ENCODE measurements around the gene POLR2L.

The POLR2L gene

GRCh38 chr11:825366-826226 lies 16.7 kb downstream of the POLR2L start:
- DNase-seq (ENCODE audit: low spot score): no peak
- H3K4me3 Mint-ChIP-seq: no peak overlapping the region
- H3K36me3 Mint-ChIP-seq (ENCODE audit: low read depth): peaks cover 10% of the 10 kb centered on the region
- H3K4me1 Mint-ChIP-seq (ENCODE audit: low read depth): peaks cover 17% of the 10 kb centered on the region
- H3K9me3 Mint-ChIP-seq: no peaks in the 10 kb centered on the region
- no peak overlapping the region for H3K27ac Mint-ChIP-seq
- peaks cover 27% of the 10 kb centered on the region for H3K27me3 Mint-ChIP-seq (ENCODE audit: low read depth)

GRCh38 chr11:824942-825341 lies 17.4 kb downstream of the POLR2L start:
- H3K9me3 Mint-ChIP-seq: no peaks in the 10 kb centered on the region
- peaks cover 17% of the 10 kb centered on the region for H3K4me1 Mint-ChIP-seq (ENCODE audit: low read depth)
- no peak for DNase-seq (ENCODE audit: low spot score)
- peaks cover 10% of the 10 kb centered on the region for H3K36me3 Mint-ChIP-seq (ENCODE audit: low read depth)
- no peak overlapping the region for H3K4me3 Mint-ChIP-seq
- peaks cover 24% of the 10 kb centered on the region for H3K27me3 Mint-ChIP-seq (ENCODE audit: low read depth)
- no peak overlapping the region for H3K27ac Mint-ChIP-seq

- H3K4me1 Mint-ChIP-seq (ENCODE audit: low read depth): peaks cover 17% of the 10 kb centered on the region
- H3K36me3 Mint-ChIP-seq (ENCODE audit: low read depth): peaks cover 10% of the 10 kb centered on the region
Observed at GRCh38 chr11:824292-824880, 17.9 kb downstream of the POLR2L start.

GRCh38 chr11:823441-824291 lies 18.7 kb downstream of the POLR2L start:
- Mint-ChIP-seq H3K4me3 (no peak overlapping the region), H3K9me3 (no peaks in the 10 kb centered on the region), H3K4me1 (ENCODE audit: low read depth) (peaks cover 15% of the 10 kb centered on the region), H3K36me3 (ENCODE audit: low read depth) (peaks cover 10% of the 10 kb centered on the region), H3K27me3 (ENCODE audit: low read depth) (peaks cover 11% of the 10 kb centered on the region), H3K27ac (no peak overlapping the region)
- no peak for DNase-seq (ENCODE audit: low spot score)

More at GRCh38 chr11:824292-824880, 17.9 kb downstream of the POLR2L start:
- DNase-seq (ENCODE audit: low spot score): no peak
- Mint-ChIP-seq H3K27ac (no peak overlapping the region), H3K27me3 (ENCODE audit: low read depth) (peaks cover 19% of the 10 kb centered on the region), H3K4me3 (no peak overlapping the region), H3K9me3 (no peaks in the 10 kb centered on the region)

- peaks cover 5% of the 10 kb centered on the region for H3K4me1 Mint-ChIP-seq (ENCODE audit: low read depth)
- DNase-seq (ENCODE audit: low spot score): no peak
- H3K27me3 Mint-ChIP-seq (ENCODE audit: low read depth): no peaks in the 10 kb centered on the region
- H3K36me3 Mint-ChIP-seq (ENCODE audit: low read depth): peaks cover 10% of the 10 kb centered on the region
- no peaks in the 10 kb centered on the region for H3K9me3 Mint-ChIP-seq
- peak overlapping the region; percentile 79 for H3K4me3 Mint-ChIP-seq
- H3K27ac Mint-ChIP-seq: no peak overlapping the region
Observed at GRCh38 chr11:821512-822371, 20.6 kb downstream of the POLR2L start.

- peak overlapping the region; percentile 79 for H3K4me3 Mint-ChIP-seq
- H3K4me1 Mint-ChIP-seq (ENCODE audit: low read depth): peaks cover 5% of the 10 kb centered on the region
- H3K27me3 Mint-ChIP-seq (ENCODE audit: low read depth): no peaks in the 10 kb centered on the region
- H3K27ac Mint-ChIP-seq: peak overlapping the region; percentile 82
- no peaks in the 10 kb centered on the region for H3K9me3 Mint-ChIP-seq
- DNase-seq (ENCODE audit: low spot score): no peak
- H3K36me3 Mint-ChIP-seq (ENCODE audit: low read depth): peaks cover 10% of the 10 kb centered on the region
Observed at GRCh38 chr11:820655-821511, 21.4 kb downstream of the POLR2L start.

- DNase-seq (ENCODE audit: low spot score): peak; percentile 91
- peak overlapping the region; percentile 82 for H3K27ac Mint-ChIP-seq
- no peaks in the 10 kb centered on the region for H3K9me3 Mint-ChIP-seq
- peak overlapping the region; percentile 79 for H3K4me3 Mint-ChIP-seq
- H3K36me3 Mint-ChIP-seq (ENCODE audit: low read depth): peaks cover 6% of the 10 kb centered on the region
- H3K4me1 Mint-ChIP-seq (ENCODE audit: low read depth): peaks cover 5% of the 10 kb centered on the region
- no peaks in the 10 kb centered on the region for H3K27me3 Mint-ChIP-seq (ENCODE audit: low read depth)
Observed at GRCh38 chr11:819943-820649, 22.2 kb downstream of the POLR2L start.

GRCh38 chr11:819129-819931 lies 23.0 kb downstream of the POLR2L start:
- H3K27ac Mint-ChIP-seq: peak overlapping the region; percentile 82
- peak; percentile 87 for DNase-seq (ENCODE audit: low spot score)

GRCh38 chr11:818396-819128 lies 23.8 kb downstream of the POLR2L start, which contains the start of gene PNPLA2:
PNPLA2 (plus strand) TSS chr11:818914; CDS start chr11:819719, 805 bp downstream.
- no peaks in the 10 kb centered on the region for H3K27me3 Mint-ChIP-seq (ENCODE audit: low read depth)
- H3K4me3 Mint-ChIP-seq: peak within 1 kb of the TSS; percentile 79
- H3K27ac Mint-ChIP-seq: peak within 1 kb of the TSS; percentile 82
- H3K9me3 Mint-ChIP-seq: no peaks in the 10 kb centered on the region
- H3K4me1 Mint-ChIP-seq (ENCODE audit: low read depth): peaks cover 5% of the 10 kb centered on the region
- no peak for DNase-seq (ENCODE audit: low spot score)
- peaks cover 5% of the 10 kb centered on the region for H3K36me3 Mint-ChIP-seq (ENCODE audit: low read depth)

More at GRCh38 chr11:819129-819931, 23.0 kb downstream of the POLR2L start:
- H3K9me3 Mint-ChIP-seq: no peaks in the 10 kb centered on the region
- H3K36me3 Mint-ChIP-seq (ENCODE audit: low read depth): peaks cover 2% of the 10 kb centered on the region
- H3K4me1 Mint-ChIP-seq (ENCODE audit: low read depth): peaks cover 5% of the 10 kb centered on the region
- peak overlapping the region; percentile 79 for H3K4me3 Mint-ChIP-seq
- H3K27me3 Mint-ChIP-seq (ENCODE audit: low read depth): no peaks in the 10 kb centered on the region

- DNase-seq (ENCODE audit: low spot score): no peak
- H3K36me3 Mint-ChIP-seq (ENCODE audit: low read depth): peaks cover 19% of the 10 kb centered on the region
- H3K27ac Mint-ChIP-seq: no peak overlapping the region
- no peaks in the 10 kb centered on the region for H3K27me3 Mint-ChIP-seq (ENCODE audit: low read depth)
- H3K4me3 Mint-ChIP-seq: no peak overlapping the region
- peaks cover 7% of the 10 kb centered on the region for H3K4me1 Mint-ChIP-seq (ENCODE audit: low read depth)
- no peaks in the 10 kb centered on the region for H3K9me3 Mint-ChIP-seq
Observed at GRCh38 chr11:816433-816779, 25.9 kb downstream of the POLR2L start.
